HuH-7.5 (cell line): ENCODE data around the gene UGT8.
"Not testable (repeated sequence)": the region's sequence is repeated elsewhere in the genome, so short reads cannot be mapped to it uniquely, and the experiment has no call there.

Source experiments
- DNase-seq: peaks from one replicate; pipeline ENCODE4 v3.0.0; 2011; ENCODE audit warnings: low spot score

Gene UGT8, protein sequence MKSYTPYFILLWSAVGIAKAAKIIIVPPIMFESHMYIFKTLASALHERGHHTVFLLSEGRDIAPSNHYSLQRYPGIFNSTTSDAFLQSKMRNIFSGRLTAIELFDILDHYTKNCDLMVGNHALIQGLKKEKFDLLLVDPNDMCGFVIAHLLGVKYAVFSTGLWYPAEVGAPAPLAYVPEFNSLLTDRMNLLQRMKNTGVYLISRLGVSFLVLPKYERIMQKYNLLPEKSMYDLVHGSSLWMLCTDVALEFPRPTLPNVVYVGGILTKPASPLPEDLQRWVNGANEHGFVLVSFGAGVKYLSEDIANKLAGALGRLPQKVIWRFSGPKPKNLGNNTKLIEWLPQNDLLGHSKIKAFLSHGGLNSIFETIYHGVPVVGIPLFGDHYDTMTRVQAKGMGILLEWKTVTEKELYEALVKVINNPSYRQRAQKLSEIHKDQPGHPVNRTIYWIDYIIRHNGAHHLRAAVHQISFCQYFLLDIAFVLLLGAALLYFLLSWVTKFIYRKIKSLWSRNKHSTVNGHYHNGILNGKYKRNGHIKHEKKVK

GRCh38 chr4:114598191-114599121, at the start of gene UGT8:
TSS of gene UGT8 (plus strand) at chr4:114598807. CDS start at chr4:114622881, 24,074 bp downstream.
- DNase-seq = peak; percentile 28

- no peak for DNase-seq
Measured at GRCh38 chr4:114549638-114550037, 49.0 kb upstream of the UGT8 start.

DNA sequence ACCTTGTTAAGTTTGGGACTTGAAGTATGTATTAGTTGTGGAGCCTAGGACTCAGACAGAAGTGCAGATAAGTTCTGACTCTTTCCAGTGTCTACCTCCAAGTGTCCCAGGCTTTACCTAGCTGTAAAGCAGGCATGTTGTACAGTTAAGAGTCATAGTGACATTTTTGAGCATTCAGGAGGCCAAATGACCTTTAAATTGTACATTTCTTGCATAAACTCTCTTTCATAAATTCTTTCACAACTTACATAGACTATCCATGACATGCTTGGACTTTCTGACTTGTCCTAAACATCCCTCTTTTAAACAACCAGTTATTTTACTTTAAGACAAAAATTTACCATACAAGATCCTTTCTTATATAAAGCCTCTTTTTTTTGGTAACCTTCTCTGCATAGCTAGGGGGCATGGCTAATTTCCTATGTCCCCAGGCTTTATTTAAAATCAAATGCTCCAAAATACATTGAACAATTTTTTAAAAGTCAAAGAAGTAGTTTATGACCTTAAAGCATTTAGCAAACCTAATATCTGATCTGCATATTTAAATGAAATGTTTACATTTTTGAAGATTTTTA, 40.1 kb upstream of the UGT8 start:
- DNase-seq = no peak

DNA sequence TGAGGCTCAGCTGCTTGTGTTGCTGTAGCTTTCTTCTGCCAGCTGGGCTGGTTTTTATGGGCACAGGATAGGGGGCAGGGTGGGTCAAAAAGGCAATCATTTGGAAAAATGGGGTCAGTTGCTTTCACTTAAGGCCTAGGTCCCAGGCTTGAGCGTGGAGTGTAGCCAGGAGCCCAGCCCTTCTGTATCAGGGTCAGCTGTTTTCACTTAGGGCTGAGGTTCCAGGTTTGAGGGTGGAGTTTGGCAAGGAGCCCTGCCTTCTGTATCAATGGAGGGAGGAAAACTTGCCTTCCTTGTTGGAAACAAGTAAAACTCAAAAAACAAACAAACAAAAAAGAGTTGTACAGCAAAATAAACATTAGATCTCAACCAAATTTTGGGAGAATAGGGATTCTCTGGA, 37.0 kb upstream of the UGT8 start:
- DNase-seq = no peak

GRCh38 chr4:114562176-114562904, 36.3 kb upstream of the UGT8 start:
- no peak for DNase-seq

- no peak for DNase-seq
Measured at GRCh38 chr4:114563536-114564315, 34.9 kb upstream of the UGT8 start.

DNA sequence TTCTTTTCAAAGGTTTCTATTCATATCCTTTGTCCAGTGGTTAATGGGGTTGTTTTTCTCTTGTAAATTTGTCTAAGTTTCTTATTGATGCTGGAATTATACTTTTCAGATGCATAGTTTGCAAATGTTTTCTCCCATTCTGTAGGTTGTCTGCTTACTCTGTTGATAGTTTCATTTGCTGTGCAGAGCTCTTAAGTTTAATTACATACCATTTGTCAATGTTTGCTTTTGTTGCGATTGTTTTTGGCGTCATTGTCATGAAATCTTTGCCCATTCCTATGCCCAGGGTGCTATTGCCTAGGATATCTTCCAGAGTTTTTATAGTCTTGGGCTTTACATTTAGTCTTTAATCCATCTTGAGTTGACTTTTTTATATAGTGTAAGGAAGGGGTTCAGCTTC, 21.2 kb upstream of the UGT8 start:
- DNase-seq = no peak

DNA sequence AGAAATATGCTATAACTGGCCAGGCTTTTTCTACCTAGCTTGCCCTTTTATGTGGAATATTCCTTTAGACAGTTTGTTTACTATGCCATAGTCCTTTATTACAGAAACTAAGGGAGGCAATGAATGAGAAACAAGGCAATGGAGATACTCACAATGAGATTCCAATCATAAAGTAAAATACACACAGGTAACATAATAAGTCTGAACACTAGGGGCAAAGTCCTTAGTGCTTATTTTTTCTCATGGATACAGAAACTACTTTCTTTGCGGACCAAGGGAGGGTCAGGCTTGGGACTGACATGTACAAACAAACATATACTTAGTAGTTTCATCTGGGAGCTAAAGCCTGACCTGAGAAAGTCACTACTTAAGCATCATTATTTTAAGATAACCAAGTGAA, 16.0 kb upstream of the UGT8 start:
- DNase-seq = no peak

DNA sequence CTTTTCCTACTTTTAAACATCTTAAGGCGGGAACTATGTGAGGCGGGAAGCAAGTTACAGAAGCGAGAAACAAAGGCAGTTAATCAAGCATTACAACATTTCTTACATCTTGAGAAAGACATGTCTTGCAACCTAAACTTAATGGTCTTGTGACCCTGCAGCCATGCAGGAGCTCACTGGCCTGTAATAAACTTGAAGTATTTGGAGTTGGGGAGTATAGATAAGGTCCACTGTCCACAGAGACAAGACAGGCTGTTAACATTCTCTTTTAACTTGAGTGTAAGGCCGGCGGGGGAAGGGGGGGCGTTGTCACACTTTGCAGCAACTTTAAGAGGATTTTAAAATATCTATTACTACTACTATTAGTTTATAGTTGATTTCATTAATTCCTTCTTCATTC, 10.3 kb upstream of the UGT8 start:
- no peak for DNase-seq

DNA sequence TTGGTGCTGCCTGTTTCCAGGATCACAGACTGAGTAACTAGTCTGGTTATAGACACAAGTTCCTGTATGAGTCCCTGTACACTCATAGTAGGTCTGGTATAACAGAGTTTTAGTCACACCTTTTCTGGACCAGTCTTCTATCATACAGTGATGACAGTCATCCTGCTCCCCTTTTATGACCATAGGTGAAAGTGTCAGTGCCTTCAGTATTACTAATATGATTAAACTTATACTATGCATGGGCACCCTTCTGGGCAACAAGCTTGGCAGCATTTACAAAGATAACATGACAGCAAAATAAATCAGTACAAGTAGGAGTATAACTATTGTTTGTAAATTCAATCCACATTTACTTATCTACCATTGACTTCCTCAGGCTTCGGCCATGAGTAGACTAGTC, 8.2 kb upstream of the UGT8 start:
- DNase-seq = not testable (repeated sequence)

GRCh38 chr4:114593526-114593925, 5.1 kb upstream of the UGT8 start:
- no peak for DNase-seq

- no peak for DNase-seq
Measured at GRCh38 chr4:114595207-114595606, 3.4 kb upstream of the UGT8 start.

GRCh38 chr4:114595921-114596320, 2.7 kb upstream of the UGT8 start:
- DNase-seq = no peak

- no peak for DNase-seq
Measured at GRCh38 chr4:114597410-114598115, 1.0 kb upstream of the UGT8 start.

DNA sequence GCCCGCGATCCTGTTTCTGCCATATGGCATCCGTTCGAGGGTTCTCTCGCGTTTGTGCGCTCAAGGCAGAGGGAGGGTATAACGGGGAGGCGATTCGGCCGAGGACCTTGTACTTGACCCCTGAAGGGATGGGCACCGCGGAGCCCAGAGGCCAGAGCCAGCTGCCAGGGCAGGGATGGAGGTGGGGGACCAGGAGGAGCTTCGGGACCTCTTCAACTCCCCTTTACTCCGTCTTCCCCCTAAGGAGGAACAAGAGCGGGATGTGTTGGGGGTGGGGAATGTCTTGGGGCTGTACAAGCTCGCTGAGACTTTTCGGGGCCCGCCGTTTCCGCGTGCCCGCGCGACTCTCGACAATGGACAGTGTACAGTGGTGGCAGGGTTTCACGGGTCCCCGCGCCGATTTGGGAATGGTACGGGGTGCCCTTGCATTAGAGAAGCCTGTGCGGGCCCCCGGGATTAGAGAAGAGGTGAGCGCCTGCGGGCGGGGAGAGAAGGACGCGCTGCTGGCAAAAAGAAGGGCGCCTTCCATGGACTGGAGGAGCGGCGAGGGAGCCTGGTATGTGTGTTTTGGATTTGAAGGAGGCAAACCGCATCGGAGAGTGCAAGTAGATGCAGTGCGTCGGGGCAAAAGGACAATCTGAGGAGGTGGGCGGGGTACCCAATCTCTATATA, 760 bp downstream of the UGT8 start:
- no peak for DNase-seq

DNA sequence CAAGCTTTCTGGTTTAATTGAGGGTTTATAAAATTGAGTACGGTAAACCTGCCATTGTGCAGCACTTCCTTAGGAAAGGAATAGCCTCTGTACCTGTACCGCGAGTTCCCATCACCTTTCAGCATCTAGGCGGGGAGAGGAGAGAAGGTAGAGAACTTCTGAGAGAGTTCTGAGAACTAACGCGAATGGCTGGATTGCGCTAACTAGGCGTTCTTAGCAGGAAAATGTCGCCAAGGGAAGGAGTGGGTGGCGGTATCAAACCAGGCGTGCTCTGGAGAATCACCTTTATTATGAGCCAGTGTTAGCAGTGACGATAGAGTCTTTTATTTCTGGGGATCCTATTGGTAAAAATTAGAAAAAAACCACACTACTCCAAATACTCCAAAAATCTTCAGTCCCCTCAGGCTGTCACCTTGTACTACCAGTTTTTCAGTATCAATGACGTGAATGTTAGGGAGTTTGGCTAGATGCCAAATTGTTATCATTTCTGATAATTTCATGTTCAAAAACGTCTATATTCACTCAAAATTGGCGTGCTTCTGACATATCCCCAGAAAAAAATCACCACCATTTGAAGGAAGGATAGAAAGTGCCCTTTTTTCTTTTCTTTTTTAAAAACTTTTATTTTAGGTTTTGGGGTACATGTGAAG, 1.4 kb downstream of the UGT8 start:
- no peak for DNase-seq

GRCh38 chr4:114600672-114601071, 2.1 kb downstream of the UGT8 start:
- DNase-seq = no peak

GRCh38 chr4:114601304-114602052, 2.9 kb downstream of the UGT8 start:
- DNase-seq = no peak
